Transverse colon (tissue), 4 donors: ENCODE data around the gene TAS2R3. TPM values are rescaled to one million over a fixed set of nuclear protein-coding genes. Genes with fewer than 3 reads are reported as not detected.

Experiments
- DNase-seq: peaks from one replicate; pipeline ENCODE4 v3.0.0-alpha.2; 2019
- H3K27ac ChIP-seq, 4 donors: fragments of 200-600 bp; sonication (generic); 2 replicates each; pipeline ENCODE4 v1.5.1; 2016 to 2018; ENCODE audit warnings: inconsistent platforms in 4 of 4
- H3K27me3 ChIP-seq: fragments of 200-600 bp; sonication (generic); 2 replicates; pipeline ENCODE4 v1.5.1; 2017; ENCODE audit warnings: inconsistent platforms
- H3K36me3 ChIP-seq, 4 donors: fragments of 200-600 bp; sonication (generic); 2 replicates each; pipeline ENCODE4 v1.5.1; 2017 to 2019; ENCODE audit warnings: inconsistent platforms in 4 of 4
- H3K4me1 ChIP-seq, 4 donors: fragments of 200-600 bp; sonication (generic); 2 replicates each; pipeline ENCODE4 v1.5.1; 2017 to 2020; ENCODE audit warnings: inconsistent platforms in 4 of 4
- H3K4me3 ChIP-seq, 4 donors: fragments of 200-600 bp; sonication (generic); 1 replicate in 1 of 4; 2 replicates in 3 of 4; pipeline versions ENCODE4 v1.5.1 to v1.6.1; 2017 to 2019; ENCODE audit warnings: inconsistent platforms in 4 of 4
- H3K9me3 ChIP-seq, 2 donors: fragments of 200-600 bp; sonication (generic); 2 replicates each; pipeline ENCODE4 v1.5.1; 2017 to 2019; ENCODE audit warnings: inconsistent platforms in 2 of 2
- CTCF ChIP-seq, 5 experiments: fragments of 200-600 bp in 3 of 5; fragments of 450-650 bp in 2 of 5; sonication (generic) in 3 of 5; IDR thresholded peaks; 1 replicate in 2 of 5; 2 replicates in 3 of 5; pipeline ENCODE4 v1.5.1; 2016 to 2017; ENCODE audit warnings: antibody characterized with exemption in 5 of 5, inconsistent platforms in 3 of 5, mild to moderate bottlenecking in 2 of 5, moderate library complexity in 1 of 5
- EP300 ChIP-seq: sonication (generic); formaldehyde crosslinking; IDR thresholded peaks from one replicate; pipeline ENCODE4 v1.6.1; 2017; ENCODE audit warnings: antibody characterized with exemption, low read depth
- POLR2A ChIP-seq: fragments of 450-650 bp; IDR thresholded peaks from one replicate; pipeline ENCODE4 v1.6.1; 2016; ENCODE audit warnings: antibody characterized with exemption, mild to moderate bottlenecking, moderate library complexity
- POLR2AphosphoS5 ChIP-seq, 3 donors: sonication (generic); formaldehyde crosslinking; IDR thresholded peaks; one replicate each; pipeline ENCODE4 v1.6.1; 2016; ENCODE audit warnings: antibody characterized with exemption in 3 of 3
- WGBS, 2 donors: methylation state at CpG; one replicate each; pipeline ENCODE4 v1.1.5; 2018; ENCODE audit warnings: low coverage in 1 of 2; 5-methylcytosine and 5-hydroxymethylcytosine counted together
- in situ Hi-C, 4 donors: fragments of 200-750 bp; cut with MboI; loops; one replicate each; pipeline versions ENCODE4 v1.15.0 to v1.15.1; 2017; ENCODE audit warnings: low sequenced_read_pairs in 3 of 4, low pct_ligation_motif_present in 1 of 4, low pct_unique_long_range_greater_than_20kb in 1 of 4
- intact Hi-C: fragments of 100-400 bp; cut with DNase I; formaldehyde crosslinking; loops from one replicate; pipeline ENCODE4 v1.15.1; 2023; ENCODE audit warnings: low total_unique reads
- small RNA-seq, 4 donors: library from RNA; depleted of rRNA; stranded (forward); fragments of <200 nt; gene quantifications; one replicate each; pipeline ENCODE3, GENCODE V24; 2016
- total RNA-seq, 4 donors: library from RNA; depleted of rRNA; stranded (reverse); fragments of >200 nt; gene quantifications; one replicate each; pipeline ENCODE4 v1.1.0, GENCODE V29; 2016

Gene TAS2R3
- total RNA-seq, 4 donors from 2014 or later = 2.3 to 7.5 (median 2.6) TPM; not detected in 1

- Histone ChIP-seq H3K27me3 (no peaks in the 10 kb centered on the region), H3K36me3 (no peaks in the 10 kb centered on the region), H3K4me3 (no peak overlapping the region), H3K4me1 (no peaks in the 10 kb centered on the region), H3K9me3 (no peaks in the 10 kb centered on the region), H3K27ac (no peak overlapping the region)
- 91 to 95% methylated on average over 2 of the region's 2 CpGs for WGBS, 2 donors
- intact Hi-C loops = no loop called here
- no peak for TF ChIP-seq POLR2AphosphoS5 (IDR thresholded peaks at IDR 0.05)
- no peak for TF ChIP-seq EP300
- TF ChIP-seq CTCF (IDR thresholded peaks at IDR 0.05) = no peak
- no peak for TF ChIP-seq POLR2A
- in situ Hi-C loops = no loop called here
- DNase-seq = no peak
These were observed 24.4 kb downstream of the TAS2R3 start for GRCh38 chr7:141788296-141788695.

GRCh38 chr7:141789917-141790316 is 26.0 kb downstream of the TAS2R3 start, which contains the start of gene TAS2R5:
Gene TAS2R5, plus strand, starts transcription at chr7:141790217. Its CDS starts 145 bp downstream, at chr7:141790362.
- TF ChIP-seq POLR2AphosphoS5 (IDR thresholded peaks at IDR 0.05) (no peak), CTCF (IDR thresholded peaks at IDR 0.05) (no peak), POLR2A (no peak), EP300 (no peak)
- Histone ChIP-seq H3K4me3 (no peak within 1 kb of the TSS), H3K27me3 (no peaks in the 10 kb centered on the region), H3K36me3 (no peaks in the 10 kb centered on the region), H3K4me1 (no peaks in the 10 kb centered on the region), H3K27ac (no peak within 1 kb of the TSS), H3K9me3 (no peaks in the 10 kb centered on the region)
- intact Hi-C loops = no loop called here
- in situ Hi-C loops = no loop called here
- WGBS, 2 donors = 74 to 80% methylated on average over 2 to 5 of the region's 5 CpGs
- DNase-seq = no peak

- TF ChIP-seq EP300 (no peak), POLR2A (no peak), CTCF (IDR thresholded peaks at IDR 0.05) (no peak), POLR2AphosphoS5 (IDR thresholded peaks at IDR 0.05) (no peak)
- H3K36me3 ChIP-seq = no peaks in the 10 kb centered on the region
- no peaks in the 10 kb centered on the region for H3K9me3 ChIP-seq
- no peaks in the 10 kb centered on the region for H3K4me1 ChIP-seq
- intact Hi-C loops = no loop called here
- in situ Hi-C loops = no loop called here
- H3K27me3 ChIP-seq = no peaks in the 10 kb centered on the region
- no peak overlapping the region for H3K4me3 ChIP-seq
- no peak for DNase-seq
- WGBS, 2 donors = 77 to 100% methylated on average over 1 to 2 of the region's 2 CpGs
- no peak overlapping the region for H3K27ac ChIP-seq
These were observed 28.6 kb downstream of the TAS2R3 start for GRCh38 chr7:141792526-141792925.

Small RNA genes within 50 kb of the gene (small RNA-seq; reads per million reads assigned to genes)
- gene RNU1-82P = 0 reads per million in 4 donors

Other genes starting within 250 kb of the TAS2R3 start
- 10 to 100 TPM in 3 of 4 donors, 1 to 10 TPM in 1; 5.4 to 22.8 (median 19.1) TPM for gene AGK, start 212.7 kb upstream of the TAS2R3 start, total RNA-seq
- 10 to 100 TPM; 13.1 to 43.8 (median 30.7) TPM for gene DENND11, start 61.9 kb upstream of the TAS2R3 start, total RNA-seq
- not detected for gene WEE2, start 55.7 kb upstream of the TAS2R3 start, total RNA-seq
- gene SSBP1, start 25.7 kb upstream of the TAS2R3 start, total RNA-seq = 10 to 100 TPM; 12.9 to 83.8 (median 50.7) TPM
- 1 to 10 TPM; 1.2 to 3.5 (median 2.5) TPM for gene TAS2R4, start 12.6 kb downstream of the TAS2R3 start, total RNA-seq
- 1 to 10 TPM in 3 of 4 donors, not detected in 1; 1.2 to 7.5 (median 1.4) TPM for gene TAS2R5, start 26.1 kb downstream of the TAS2R3 start, total RNA-seq
- not detected for gene PRSS37, start 77.4 kb downstream of the TAS2R3 start, total RNA-seq
- not detected for gene OR9A4, start 152.3 kb downstream of the TAS2R3 start, total RNA-seq
- under 1 TPM in 1 of 4 donors, not detected in 3; 0.48 TPM for gene CLEC5A, start 182.9 kb downstream of the TAS2R3 start, total RNA-seq
- not detected for gene TAS2R38, start 209.7 kb downstream of the TAS2R3 start, total RNA-seq
- gene MGAM, start 231.8 kb downstream of the TAS2R3 start, total RNA-seq = 1 to 10 TPM in 3 of 4 donors, under 1 TPM in 1; 0.20 to 6.4 (median 2.0) TPM